Sigmoid colon (tissue), 7 donors: ENCODE data around the gene EPHX1. TPM values are rescaled to one million over a fixed set of nuclear protein-coding genes. Genes with fewer than 3 reads are reported as not detected.
A peak's percentile ranks its signal among the peaks of the same experiment; 100 is the strongest.
"Not testable (repeated sequence)": the region's sequence is repeated elsewhere in the genome, so short reads cannot be mapped to it uniquely, and the experiment has no call there.

Experiments
- DNase-seq: peaks from one replicate; pipeline ENCODE4 v3.0.0-alpha.2; 2019
- H3K27ac ChIP-seq, 4 donors: fragments of 200-600 bp; sonication (generic); one replicate each; pipeline ENCODE4 v1.5.1; 2016 to 2019; ENCODE audit warnings: mild to moderate bottlenecking in 1 of 4
- H3K27me3 ChIP-seq, 3 donors: fragments of 200-600 bp; sonication (generic); one replicate each; pipeline ENCODE4 v1.5.1; 2019; ENCODE audit warnings: mild to moderate bottlenecking in 1 of 3
- H3K36me3 ChIP-seq, 4 donors: fragments of 200-600 bp; sonication (generic); one replicate each; pipeline ENCODE4 v1.5.1; 2016 to 2019
- H3K4me1 ChIP-seq, 4 donors: fragments of 200-600 bp; sonication (generic); one replicate each; pipeline ENCODE4 v1.5.1; 2017 to 2019
- H3K4me3 ChIP-seq, 4 donors: fragments of 200-600 bp; sonication (generic); one replicate each; pipeline ENCODE4 v1.5.1; 2017 to 2019; ENCODE audit warnings: mild to moderate bottlenecking in 2 of 4, moderate library complexity in 1 of 4
- H3K9me3 ChIP-seq, 4 donors: fragments of 200-600 bp in 3 of 4; sonication (generic) in 3 of 4; one replicate each; pipeline versions ENCODE4 v1.5.1 to v1.6.1; 2013 to 2019
- CTCF ChIP-seq, 4 experiments: fragments of 450-650 bp in 3 of 4; fragments of 200-600 bp in 1 of 4; IDR thresholded peaks; one replicate each; pipeline ENCODE4 v1.5.1; 2016 to 2019; ENCODE audit warnings: antibody characterized with exemption in 4 of 4, mild to moderate bottlenecking in 3 of 4, moderate library complexity in 2 of 4
- EP300 ChIP-seq, 4 donors: sonication (generic); formaldehyde crosslinking; IDR thresholded peaks; one replicate each; pipeline ENCODE4 v1.6.1; 2017; ENCODE audit warnings: antibody characterized with exemption in 4 of 4
- POLR2A ChIP-seq, 2 donors: fragments of 450-650 bp; IDR thresholded peaks; one replicate each; pipeline ENCODE4 v1.6.1; 2016; ENCODE audit warnings: antibody characterized with exemption in 2 of 2, mild to moderate bottlenecking in 2 of 2, moderate library complexity in 2 of 2
- POLR2AphosphoS5 ChIP-seq, 4 donors: sonication (generic); formaldehyde crosslinking; IDR thresholded peaks; one replicate each; pipeline ENCODE4 v1.6.1; 2017; ENCODE audit warnings: antibody characterized with exemption in 4 of 4
- WGBS, 2 donors: extraction: QIAGEN DNeasy Blood & Tissue Kit; methylation state at CpG; one replicate each; pipeline ENCODE4 v1.1.7; 2013; 5-methylcytosine and 5-hydroxymethylcytosine counted together
- intact Hi-C: fragments of 100-400 bp; cut with DNase I; formaldehyde crosslinking; loops from one replicate; pipeline ENCODE4 v1.15.1; 2023
- polyA plus RNA-seq, 3 donors: library from polyadenylated mRNA; stranded (reverse); fragments of 200-250 nt; gene quantifications; one replicate each; pipeline ENCODE4 v1.2.3, GENCODE V29; 2013
- total RNA-seq, 4 donors: library from RNA; depleted of rRNA; stranded (reverse); fragments of >200 nt; gene quantifications; one replicate each; pipeline ENCODE4 v1.1.0, GENCODE V29; 2016
- donor health status: healthy with polysubstance abuse.
- donor health status: Bipolar disorder and iron deficiency.
- donor health status: healthy.

Gene EPHX1
- total RNA-seq: 10 to 100 TPM; 43.6 to 78.9 (median 67.7) TPM
- polyA plus RNA-seq: 10 to 100 TPM in 2 of 3 donors, 1 to 10 TPM in 1; 6.9 to 26.6 (median 14.4) TPM

GRCh38 chr1:225809842-225810578 is at the start of gene EPHX1:
Gene EPHX1 (plus strand): TSS chr1:225810124. CDS start chr1:225828730, 18,606 bp downstream.
- TF ChIP-seq POLR2AphosphoS5 (IDR thresholded peaks at IDR 0.05) (peak; percentile 69 to 88 (median 80)), CTCF (IDR thresholded peaks at IDR 0.05) (peak in 2 of 4 experiments; percentile 42 to 45), POLR2A (IDR thresholded peaks at IDR 0.05) (peak; percentile 51 to 55), EP300 (IDR thresholded peaks at IDR 0.05) (no peak)
- Histone ChIP-seq H3K4me3 (peak within 1 kb of the TSS; percentile 69 to 73 (median 71)), H3K27ac (peak within 1 kb of the TSS; percentile 88 to 95 (median 88)), H3K4me1 (peaks cover 0 to 46% (median 45%) of the 10 kb centered on the region in 4 donors), H3K36me3 (no peaks in the 10 kb centered on the region), H3K27me3 (no peaks in the 10 kb centered on the region), H3K9me3 (no peaks in the 10 kb centered on the region)
- intact Hi-C loops: loop anchor here (2.0 to 5.0 kb wide), 2 partner anchors 31 to 72 kb away; partner anchors contain the start of gene TMEM63A
- WGBS, 2 donors: 1% methylated on average over 80 of the region's 80 CpGs
- DNase-seq: peak; percentile 95

- Histone ChIP-seq H3K4me3 (no peak overlapping the region), H3K27ac (no peak overlapping the region), H3K9me3 (no peaks in the 10 kb centered on the region), H3K36me3 (no peaks in the 10 kb centered on the region), H3K4me1 (peaks cover 0 to 42% (median 35%) of the 10 kb centered on the region in 4 donors), H3K27me3 (no peaks in the 10 kb centered on the region)
- intact Hi-C loops: no loop called here
- TF ChIP-seq CTCF (IDR thresholded peaks at IDR 0.05) (no peak), EP300 (IDR thresholded peaks at IDR 0.05) (no peak), POLR2A (IDR thresholded peaks at IDR 0.05) (no peak), POLR2AphosphoS5 (IDR thresholded peaks at IDR 0.05) (no peak)
- DNase-seq: no peak
- WGBS, 2 donors: 92 to 95% methylated on average over 6 of the region's 6 CpGs
These were observed 49.4 kb upstream of the EPHX1 start for GRCh38 chr1:225760531-225760930.

GRCh38 chr1:225761395-225761794 is 48.5 kb upstream of the EPHX1 start:
- DNase-seq, H3K4me3 ChIP-seq, H3K27me3 ChIP-seq, intact Hi-C loops, H3K9me3 ChIP-seq, H3K36me3 ChIP-seq: not testable (repeated sequence)
- peaks cover 0 to 42% (median 36%) of the 10 kb centered on the region in 4 donors for H3K4me1 ChIP-seq
- 92 to 93% methylated on average over 6 of the region's 6 CpGs for WGBS, 2 donors
- H3K27ac ChIP-seq: peak overlapping the region in 1 of 4 donors; percentile 83

GRCh38 chr1:225762002-225762441 is 47.9 kb upstream of the EPHX1 start:
- H3K4me3 ChIP-seq: no peak overlapping the region
- intact Hi-C loops: no loop called here
- TF ChIP-seq POLR2AphosphoS5 (IDR thresholded peaks at IDR 0.05) (no peak), POLR2A (IDR thresholded peaks at IDR 0.05) (no peak), CTCF (IDR thresholded peaks at IDR 0.05) (no peak), EP300 (IDR thresholded peaks at IDR 0.05) (no peak)
- peaks cover 0 to 48% (median 42%) of the 10 kb centered on the region in 4 donors for H3K4me1 ChIP-seq
- H3K9me3 ChIP-seq: no peaks in the 10 kb centered on the region
- H3K27ac ChIP-seq: peak overlapping the region in 3 of 4 donors; percentile 66 to 83 (median 74)
- DNase-seq: no peak
- H3K27me3 ChIP-seq: no peaks in the 10 kb centered on the region
- no peaks in the 10 kb centered on the region for H3K36me3 ChIP-seq
- 80 to 86% methylated on average over 5 of the region's 5 CpGs for WGBS, 2 donors

GRCh38 chr1:225762444-225762843 is 47.5 kb upstream of the EPHX1 start:
- TF ChIP-seq CTCF (IDR thresholded peaks at IDR 0.05) (no peak), EP300 (IDR thresholded peaks at IDR 0.05) (no peak)
- Histone ChIP-seq H3K4me3 (no peak overlapping the region), H3K36me3 (no peaks in the 10 kb centered on the region), H3K27me3 (no peaks in the 10 kb centered on the region), H3K4me1 (peaks cover 0 to 52% (median 47%) of the 10 kb centered on the region in 4 donors), H3K27ac (peak overlapping the region in 3 of 4 donors; percentile 66 to 83 (median 74)), H3K9me3 (no peaks in the 10 kb centered on the region)
- intact Hi-C loops: no loop called here
- no peak for DNase-seq
- WGBS, 2 donors: 77 to 84% methylated on average over 5 of the region's 5 CpGs
